ENCODE data around the gene OSBP.
"Not testable (repeated sequence)": the region's sequence is repeated elsewhere in the genome, so short reads cannot be mapped to it uniquely, and the experiment has no call there.

Gene OSBP

DNA sequence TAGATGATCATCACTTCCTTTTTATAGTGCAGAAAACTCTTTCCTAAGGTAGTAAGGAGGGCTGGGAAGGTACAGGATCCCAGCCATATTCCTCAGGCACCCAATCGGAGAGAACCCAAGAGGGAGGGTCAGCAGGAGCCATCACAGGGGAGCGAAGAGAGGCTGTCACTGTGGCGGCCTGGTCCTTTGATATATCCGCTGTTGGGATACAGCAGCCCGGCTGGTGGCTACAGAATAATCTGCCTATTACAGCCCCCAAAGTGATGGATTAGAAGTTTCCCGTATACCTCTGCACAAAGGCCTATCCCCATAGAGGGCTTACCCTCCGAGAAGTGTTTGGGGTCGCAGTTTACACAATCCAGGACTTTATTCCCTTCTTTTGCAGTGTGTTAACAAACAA, 55.7 kb downstream of the OSBP start:
- peak in 6 of 42 donors; percentile 11 to 56 (median 34) for DNase-seq
- intact Hi-C loops (cut with DNase I), result loop anchor here (5.0 kb wide), 2 partner anchors 52 to 107 kb away; partner anchors contain the start of gene PATL1

DNA sequence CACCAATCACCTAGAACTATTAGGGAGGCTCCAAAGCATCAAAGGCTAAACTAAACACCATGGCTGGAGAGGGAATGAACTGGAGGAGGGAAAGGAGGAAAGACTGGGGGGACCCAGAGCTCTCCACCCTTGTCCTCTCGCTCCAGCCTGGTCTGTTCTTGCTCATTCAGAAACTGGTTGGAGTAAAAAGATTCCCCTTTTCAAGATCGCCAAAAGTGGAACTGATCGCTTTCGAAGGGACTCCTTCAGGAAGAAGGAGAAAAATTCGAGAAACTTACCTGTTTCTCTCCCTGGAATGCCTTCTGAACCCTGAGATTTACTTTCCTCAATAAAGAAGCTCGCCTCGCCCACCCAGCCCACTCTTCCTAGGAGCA, 57.3 kb downstream of the OSBP start:
- peak in 1 of 42 donors; percentile 45 for DNase-seq
- intact Hi-C loops (cut with DNase I), result loop anchor here (5.0 kb wide), 1 partner anchor 109 kb away; the partner anchor contains the start of gene PATL1

- intact Hi-C loops (cut with DNase I), result loop anchor here (5.0 kb wide), 1 partner anchor 110 kb away; the partner anchor contains the start of gene PATL1
- DNase-seq, result peak in 4 of 42 donors; percentile 7 to 45 (median 26)
These were observed 58.6 kb downstream of the OSBP start for GRCh38 chr11:59556917-59557348.

GRCh38 chr11:59556115-59556916, 59.3 kb downstream of the OSBP start:
- intact Hi-C loops (cut with DNase I), result loop anchor here (5.0 kb wide), 1 partner anchor 111 kb away; the partner anchor contains the start of gene PATL1
- DNase-seq, result peak; percentile 44 to 90 (median 76)

DNA sequence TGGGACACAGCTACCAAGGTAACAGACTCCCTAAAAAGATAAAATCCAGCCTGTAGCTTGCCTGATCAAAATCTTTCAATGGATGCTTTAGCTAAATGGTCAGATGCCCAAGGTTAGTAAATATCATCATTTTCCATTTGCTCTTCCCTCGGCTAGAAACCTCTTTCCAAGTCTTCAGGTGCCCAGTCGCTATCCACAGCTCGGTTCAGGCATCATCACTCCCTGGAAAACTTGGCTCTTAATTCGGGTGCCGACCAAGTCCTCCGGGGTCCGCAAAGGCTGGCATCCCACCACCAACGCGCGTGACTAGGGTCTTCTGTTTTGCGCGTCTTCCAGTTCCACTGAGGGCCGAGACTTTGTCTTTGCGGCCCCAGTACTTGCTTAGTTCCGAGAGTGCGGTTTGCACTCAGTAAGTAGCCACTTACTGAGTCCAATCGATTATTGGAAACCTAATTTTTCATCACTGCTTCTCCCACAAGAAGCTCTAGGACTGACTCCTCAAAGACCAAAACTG, 59.9 kb downstream of the OSBP start:
- DNase-seq, result peak in 2 of 42 donors; percentile 5 to 46
- intact Hi-C loops (cut with DNase I), result loop anchor here (5.0 kb wide), 1 partner anchor 112 kb away; the partner anchor contains the start of gene PATL1

DNA sequence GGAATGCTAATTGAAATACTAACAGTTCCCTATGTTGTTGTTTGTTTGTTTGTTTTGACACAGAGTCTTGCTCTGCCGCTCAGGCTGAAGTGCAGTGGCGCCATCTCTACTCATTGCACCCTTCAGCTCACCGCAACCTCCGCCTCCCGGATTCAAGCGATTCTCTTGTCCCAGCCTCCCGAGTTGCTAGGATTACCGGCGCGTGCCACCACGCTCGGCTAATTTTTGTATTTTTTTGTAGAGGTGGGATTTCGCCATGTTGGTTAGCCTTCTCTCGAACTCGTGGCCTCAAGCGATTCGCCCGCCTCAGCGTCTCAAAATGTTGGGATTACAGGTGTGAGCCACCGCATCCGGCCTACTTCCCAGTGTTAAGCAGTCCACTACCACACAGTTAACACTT, 62.3 kb downstream of the OSBP start:
- intact Hi-C loops (cut with DNase I), result loop anchor here (5.0 kb wide), 1 partner anchor 64 kb away; the partner anchor contains the start of gene OSBP
- no peak for DNase-seq

DNA sequence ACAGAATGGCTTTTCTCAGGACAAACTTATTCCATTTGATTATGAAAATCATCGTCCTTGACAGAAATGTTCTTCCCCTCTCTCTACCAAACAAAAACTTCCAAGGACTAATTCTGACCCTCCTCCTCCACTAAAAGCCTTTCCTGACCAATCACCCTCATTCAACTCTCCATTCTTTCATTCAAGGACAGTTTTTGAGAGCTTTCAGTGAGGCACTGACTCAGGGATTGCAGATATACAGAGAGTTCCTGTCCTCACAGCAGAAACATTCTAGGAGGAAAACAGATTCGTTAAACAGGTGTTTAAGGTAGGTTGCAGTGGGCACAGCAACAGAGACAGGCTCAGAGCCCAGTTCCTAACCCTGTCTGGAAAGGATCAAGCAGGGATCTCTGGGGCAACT, 62.7 kb downstream of the OSBP start:
- intact Hi-C loops (cut with DNase I), result loop anchor here (5.0 kb wide), 1 partner anchor 64 kb away; the partner anchor contains the start of gene OSBP

GRCh38 chr11:59551659-59552521, 63.7 kb downstream of the OSBP start:
- intact Hi-C loops (cut with DNase I), result loop anchor here (5.0 kb wide), 1 partner anchor 65 kb away; the partner anchor contains the start of gene OSBP
- DNase-seq, result peak in 14 of 42 donors; percentile 33 to 74 (median 44)

More for the DNA sequence above, 62.7 kb downstream of the OSBP start:
- DNase-seq, result no peak

- intact Hi-C loops (cut with DNase I), result loop anchor here (5.0 kb wide), 1 partner anchor 66 kb away; the partner anchor contains the start of gene OSBP
- peak in 41 of 42 donors; percentile 48 to 88 (median 72) for DNase-seq
These were observed 64.5 kb downstream of the OSBP start for GRCh38 chr11:59550842-59551658.

- peak; percentile 58 to 94 (median 82) for DNase-seq
- intact Hi-C loops (cut with DNase I), result loop anchor here (5.0 kb wide), 1 partner anchor 67 kb away; the partner anchor contains the start of gene OSBP
These were observed 65.2 kb downstream of the OSBP start for GRCh38 chr11:59550368-59550841.

- intact Hi-C loops (cut with DNase I), result loop anchor here (10.0 kb wide), 1 partner anchor 257 kb away; no protein-coding TSS in a partner anchor
These were observed 67.3 kb downstream of the OSBP start for GRCh38 chr11:59548309-59548656.

DNA sequence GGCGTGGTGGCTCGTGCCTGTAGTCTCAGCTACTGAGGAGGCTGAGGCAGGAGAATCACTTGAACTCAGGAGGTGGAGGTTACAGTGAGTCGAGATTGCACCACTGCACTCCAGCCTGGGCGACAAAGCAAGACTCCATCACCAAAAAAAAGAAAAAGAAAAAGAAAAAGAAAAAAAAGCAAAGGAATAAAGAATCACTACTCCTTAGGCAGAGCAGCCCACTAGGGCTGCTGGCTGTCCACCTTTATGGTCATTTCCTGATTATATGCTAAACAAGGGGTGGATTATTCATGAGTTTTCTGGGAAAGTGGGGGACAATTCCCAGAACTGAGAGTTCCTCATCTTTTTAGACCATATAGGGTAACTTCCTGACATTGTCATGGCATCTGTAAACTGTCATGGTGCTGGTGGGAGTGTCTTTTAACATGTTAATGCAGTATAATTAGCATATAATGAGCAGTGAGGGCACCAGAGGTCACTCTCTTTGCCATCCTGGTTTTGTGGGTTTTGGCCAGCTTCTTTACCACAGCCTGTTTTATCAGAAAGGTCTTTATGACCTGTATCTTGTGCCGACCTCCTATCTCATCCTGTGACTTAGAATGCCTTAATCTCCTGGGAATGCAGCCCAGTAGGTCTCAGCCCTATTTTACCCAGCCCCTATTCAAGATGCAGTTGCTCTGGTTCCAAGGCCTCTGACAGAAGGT, 67.8 kb downstream of the OSBP start:
- intact Hi-C loops (cut with DNase I), result loop anchor here (10.0 kb wide), 1 partner anchor 257 kb away; no protein-coding TSS in a partner anchor
- peak in 1 of 42 donors; percentile 5 for DNase-seq

More at GRCh38 chr11:59548309-59548656, 67.3 kb downstream of the OSBP start:
- no peak for DNase-seq

DNA sequence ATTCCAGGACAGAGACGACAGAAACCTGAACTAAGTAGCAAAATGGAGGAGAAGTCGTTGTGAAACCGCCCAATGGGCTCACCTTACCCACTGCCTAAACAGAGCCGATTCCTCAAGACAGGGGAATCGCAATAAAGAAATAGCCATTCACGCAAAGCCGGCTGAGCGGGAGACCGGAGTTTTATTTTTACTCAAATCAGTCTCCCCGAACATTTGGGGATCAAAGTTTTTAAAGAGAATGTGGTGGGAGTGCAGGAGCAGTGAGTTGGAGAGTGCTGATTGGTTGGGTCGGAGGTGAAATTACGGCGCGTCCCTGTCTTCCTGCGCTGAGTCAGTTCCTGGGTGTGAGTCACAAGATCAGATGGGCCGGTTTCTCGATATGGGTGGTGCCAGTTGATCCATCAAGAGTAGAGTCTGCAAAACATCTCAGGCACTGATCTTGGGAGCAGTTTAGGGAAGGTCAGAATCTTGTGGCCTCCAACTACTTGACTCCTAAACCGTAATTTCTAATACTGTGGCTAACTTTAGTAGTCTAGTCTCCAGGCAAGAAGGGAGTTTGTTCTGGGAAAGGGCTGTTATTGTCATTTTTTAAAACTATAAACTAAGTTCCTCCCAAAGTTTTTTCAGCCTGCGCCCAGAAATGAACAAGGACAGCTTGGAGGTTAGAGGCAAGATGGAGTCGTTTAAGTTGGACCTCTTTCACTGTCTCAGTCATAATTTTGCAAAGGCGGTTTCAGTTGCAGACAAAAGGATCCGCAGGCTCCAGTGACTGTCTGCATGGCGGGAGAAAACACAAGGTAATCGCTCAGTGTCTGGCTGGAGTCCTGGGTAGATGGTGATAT, 70.2 kb downstream of the OSBP start:
- intact Hi-C loops (cut with DNase I), result loop anchor here (10.0 kb wide), 1 partner anchor 259 kb away; no protein-coding TSS in a partner anchor

DNA sequence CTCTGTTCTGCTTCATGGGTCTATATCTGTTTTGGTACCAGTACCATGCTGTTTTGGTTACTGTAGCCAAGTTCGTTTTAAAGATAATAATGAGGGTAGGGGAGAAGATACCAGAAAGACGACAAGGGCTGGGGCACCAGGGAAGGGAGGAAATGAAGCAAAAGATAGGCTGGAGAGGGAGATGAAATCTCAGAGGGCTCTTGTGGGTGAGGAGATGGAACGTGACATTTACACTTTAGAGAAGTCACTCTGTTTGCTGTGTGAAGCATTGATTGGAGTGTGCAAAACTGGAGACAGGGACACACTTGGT, 70.8 kb downstream of the OSBP start:
- intact Hi-C loops (cut with DNase I), result loop anchor here (10.0 kb wide), 1 partner anchor 260 kb away; no protein-coding TSS in a partner anchor
- DNase-seq, result no peak

More for the DNA sequence above, 70.2 kb downstream of the OSBP start:
- peak in 1 of 42 donors; percentile 31 for DNase-seq

DNA sequence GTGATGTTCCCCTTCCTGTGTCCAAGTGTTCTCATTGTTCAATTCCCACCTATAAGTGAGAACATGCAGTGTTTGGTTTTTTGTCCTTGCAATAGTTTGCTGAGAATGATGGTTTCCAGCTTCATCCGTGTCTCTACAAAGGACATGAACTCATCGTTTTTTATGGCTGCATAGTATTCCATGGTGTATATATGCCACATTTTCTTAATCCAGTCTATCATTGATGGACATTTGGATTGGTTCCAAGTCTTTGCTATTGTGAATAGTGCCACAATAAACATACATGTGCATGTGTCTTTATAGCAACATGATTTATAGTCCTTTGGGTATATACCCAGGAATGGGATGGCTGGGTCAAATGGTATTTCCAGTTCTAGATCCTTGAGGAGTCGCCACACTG, 71.9 kb downstream of the OSBP start:
- not testable (repeated sequence) for DNase-seq
- intact Hi-C loops (cut with DNase I), result loop anchor here (10.0 kb wide), 1 partner anchor 261 kb away; no protein-coding TSS in a partner anchor

Measured in head of caudate nucleus (tissue), 42 donors.